8988T (cell line): ENCODE data around the gene ARPC2.
"Not testable (repeated sequence)": the region's sequence is repeated elsewhere in the genome, so short reads cannot be mapped to it uniquely, and the experiment has no call there.

ENCODE experiments used
- DNase-seq: peaks from one replicate; pipeline ENCODE4 v3.0.0; 2011

Gene ARPC2

DNA sequence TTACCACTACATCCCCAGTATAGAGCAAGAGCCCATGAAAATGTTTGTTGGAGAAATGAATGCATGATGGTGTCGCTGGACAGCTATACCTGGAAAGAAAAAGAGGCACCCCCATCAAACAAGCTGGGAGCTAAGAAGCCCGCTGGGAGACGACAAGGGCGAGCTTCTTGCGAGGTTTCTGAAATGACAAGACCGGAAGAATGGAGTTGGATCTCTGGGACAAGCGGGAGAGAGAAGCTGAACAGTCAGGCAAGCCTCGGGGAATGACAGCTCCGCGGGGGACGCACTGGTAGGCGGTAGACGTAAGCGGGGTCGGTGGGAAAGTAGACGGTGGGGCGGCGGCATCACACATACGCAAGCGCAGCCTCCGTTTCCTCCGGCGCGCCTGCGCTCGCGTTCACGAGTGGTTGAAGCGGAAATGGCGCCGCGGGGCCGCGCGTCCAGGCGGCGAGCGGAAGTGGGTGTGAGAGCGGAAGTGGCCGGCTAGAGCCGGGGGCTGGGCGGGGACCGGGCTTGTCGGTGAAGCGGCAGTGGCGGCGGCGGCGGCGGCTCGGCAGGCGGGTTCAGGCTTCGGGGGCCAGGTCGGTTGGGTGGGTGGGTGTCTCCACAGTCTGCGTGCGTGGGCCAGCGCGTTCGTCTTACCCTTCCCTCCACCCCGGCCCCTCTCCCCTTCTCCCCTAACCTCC, at the start of gene ARPC2:
ARPC2 (plus strand) TSS at position 516 of the 686 bp plus-strand sequence. CDS start 282 bp downstream, outside the sequence.
- peak; percentile 89 for DNase-seq

DNA sequence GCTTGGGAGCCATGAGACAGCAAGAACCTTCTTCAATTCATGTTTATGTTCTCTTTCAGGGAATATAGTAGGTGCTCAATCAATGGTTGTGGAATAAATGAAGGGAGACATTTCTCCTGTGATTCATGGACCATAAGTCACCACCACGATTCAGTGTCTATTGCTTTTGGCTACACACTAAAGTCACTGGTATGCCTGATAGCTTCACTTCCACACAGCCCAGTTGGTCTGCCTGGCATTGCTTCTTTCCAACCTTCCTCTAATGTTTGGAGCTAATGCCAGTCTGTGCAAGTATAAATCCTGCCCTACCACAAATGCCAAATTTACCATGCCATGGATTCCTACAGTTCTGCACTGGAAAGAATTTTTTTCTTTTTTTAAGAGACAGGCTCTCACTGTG, 49.0 kb upstream of the ARPC2 start:
- DNase-seq, result no peak

DNA sequence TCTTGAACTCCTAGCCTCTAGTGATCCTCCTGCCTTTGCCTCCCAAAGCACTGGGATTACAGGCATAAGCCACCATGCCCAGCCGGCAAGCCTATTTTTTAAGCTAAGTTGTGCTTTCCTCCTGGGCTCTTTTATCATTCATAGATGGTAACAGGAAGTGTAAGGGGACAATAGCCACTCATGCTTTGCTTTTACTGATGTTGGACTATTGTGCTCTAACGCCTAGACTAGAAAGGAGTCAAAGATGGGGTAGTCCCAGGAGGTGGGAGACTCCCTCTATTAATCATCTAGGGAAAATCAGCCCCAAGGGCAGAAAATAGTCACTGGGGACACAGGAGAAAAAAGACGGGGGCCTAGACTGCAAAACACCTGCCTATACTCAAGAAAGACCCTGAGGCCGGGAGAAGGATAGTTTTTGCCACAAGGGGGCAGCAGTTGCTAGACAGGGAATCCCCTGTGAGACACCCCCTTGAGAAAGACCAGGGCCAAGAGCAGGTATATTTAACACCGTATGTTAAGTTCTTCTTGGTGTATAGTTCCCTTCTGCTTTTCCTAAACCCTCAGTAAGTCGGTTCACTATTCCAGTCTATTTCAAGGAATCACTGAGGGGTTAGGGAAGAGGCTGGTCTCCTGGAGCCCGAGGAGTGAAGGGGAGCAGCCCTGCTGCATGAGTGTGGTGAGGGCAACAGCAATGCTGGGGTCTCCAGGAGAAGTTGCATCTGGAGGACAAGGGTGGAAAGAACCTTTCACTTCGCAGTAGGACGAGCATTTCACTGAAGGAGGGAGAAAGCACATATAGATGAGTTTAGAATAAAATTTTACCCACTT, 48.1 kb upstream of the ARPC2 start:
- peak; percentile 37 for DNase-seq

DNA sequence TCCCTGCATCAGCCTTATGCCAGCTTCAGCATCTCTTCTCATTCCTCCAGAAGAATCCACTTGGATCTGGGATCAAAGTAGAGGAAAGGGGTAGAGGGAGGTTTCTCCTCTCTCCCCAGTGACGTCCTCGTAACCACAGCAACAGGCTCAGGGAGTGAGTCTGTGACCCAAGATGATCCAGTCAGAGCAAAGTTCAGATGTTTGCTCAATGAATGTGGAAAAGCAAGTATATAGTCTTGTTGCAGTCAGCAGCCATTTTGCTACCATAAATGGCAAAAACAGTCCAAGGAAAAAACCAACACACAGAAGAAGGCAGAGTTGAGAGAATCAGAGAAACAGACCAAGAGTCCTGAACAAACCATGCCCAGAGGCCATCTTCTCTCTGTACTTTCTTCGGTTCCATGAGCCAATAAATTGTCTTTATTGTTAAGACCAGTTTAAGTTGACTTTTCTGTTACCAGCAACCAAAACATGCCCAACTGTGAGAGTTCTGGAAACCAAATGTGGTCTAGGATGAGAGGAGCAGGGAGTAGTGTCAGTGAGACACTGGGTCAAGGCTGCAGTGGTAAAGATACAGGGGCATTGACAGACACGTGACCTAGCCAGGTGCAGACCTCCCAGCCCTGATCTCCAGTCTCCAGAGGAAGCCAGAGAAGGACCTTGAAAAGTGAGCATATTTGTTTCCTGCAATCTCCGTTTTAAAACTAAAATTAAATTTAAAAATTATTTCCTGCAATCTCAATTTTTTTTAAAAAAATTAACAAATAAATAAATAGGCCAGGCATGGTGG, 47.0 kb upstream of the ARPC2 start:
- no peak for DNase-seq

DNA sequence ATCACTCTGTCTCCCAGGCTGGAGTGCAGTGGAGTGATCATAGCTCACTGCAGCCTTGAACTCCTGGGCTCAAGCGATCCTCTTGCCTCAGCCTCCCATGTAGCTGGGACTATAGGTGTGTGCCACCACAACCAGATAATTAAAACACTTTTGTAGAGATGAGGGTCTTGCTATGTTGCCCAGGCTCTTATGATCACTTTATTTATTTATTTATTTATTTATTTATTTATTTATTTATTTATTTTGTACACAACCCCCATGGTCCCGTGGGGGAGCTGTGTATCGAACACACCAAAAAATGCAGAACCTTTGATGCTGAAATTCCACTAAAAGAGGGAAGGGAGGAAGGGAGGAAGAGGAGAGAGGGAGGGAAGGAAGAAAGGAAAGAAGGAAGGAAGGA, 45.2 kb upstream of the ARPC2 start:
- DNase-seq, result not testable (repeated sequence)

DNA sequence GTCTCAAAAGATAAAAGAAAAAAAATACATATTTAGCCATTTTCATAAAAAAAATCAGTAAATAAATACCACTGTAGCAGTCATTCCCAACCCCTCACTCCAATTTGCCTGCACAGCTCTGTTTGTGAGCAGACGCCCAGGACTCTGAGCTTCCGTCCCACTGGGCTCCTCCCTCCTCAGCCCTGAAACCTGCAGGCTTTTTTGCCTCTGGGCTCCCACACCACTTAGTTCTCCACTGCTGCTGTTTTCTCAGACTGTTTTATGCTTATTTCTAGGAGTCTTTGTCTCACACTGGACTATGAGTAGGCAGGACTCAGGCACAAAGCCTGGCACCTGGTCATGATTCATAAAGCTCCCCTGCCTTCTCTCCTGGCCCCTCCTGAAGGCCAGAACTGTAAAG, 44.1 kb upstream of the ARPC2 start:
- DNase-seq, result no peak

DNA sequence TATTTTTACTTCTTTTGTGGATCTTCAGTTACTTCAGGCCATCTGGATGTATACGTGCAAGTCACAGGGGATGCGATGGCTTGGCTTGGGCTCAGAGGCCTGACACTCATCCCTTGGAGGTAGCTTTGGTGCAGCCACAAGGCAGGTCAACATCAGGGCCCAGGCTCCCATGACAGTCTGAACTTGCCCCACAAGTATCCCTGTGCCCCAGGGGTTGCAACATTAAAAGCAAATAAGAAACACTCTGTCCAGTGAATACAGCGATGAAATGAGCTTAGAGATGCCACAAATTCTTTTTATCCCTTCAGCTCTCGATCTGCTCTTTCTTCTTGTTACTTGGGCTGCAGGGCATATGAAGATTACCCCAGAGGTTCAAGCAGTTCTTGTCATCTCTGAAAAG, 37.2 kb upstream of the ARPC2 start:
- no peak for DNase-seq

DNA sequence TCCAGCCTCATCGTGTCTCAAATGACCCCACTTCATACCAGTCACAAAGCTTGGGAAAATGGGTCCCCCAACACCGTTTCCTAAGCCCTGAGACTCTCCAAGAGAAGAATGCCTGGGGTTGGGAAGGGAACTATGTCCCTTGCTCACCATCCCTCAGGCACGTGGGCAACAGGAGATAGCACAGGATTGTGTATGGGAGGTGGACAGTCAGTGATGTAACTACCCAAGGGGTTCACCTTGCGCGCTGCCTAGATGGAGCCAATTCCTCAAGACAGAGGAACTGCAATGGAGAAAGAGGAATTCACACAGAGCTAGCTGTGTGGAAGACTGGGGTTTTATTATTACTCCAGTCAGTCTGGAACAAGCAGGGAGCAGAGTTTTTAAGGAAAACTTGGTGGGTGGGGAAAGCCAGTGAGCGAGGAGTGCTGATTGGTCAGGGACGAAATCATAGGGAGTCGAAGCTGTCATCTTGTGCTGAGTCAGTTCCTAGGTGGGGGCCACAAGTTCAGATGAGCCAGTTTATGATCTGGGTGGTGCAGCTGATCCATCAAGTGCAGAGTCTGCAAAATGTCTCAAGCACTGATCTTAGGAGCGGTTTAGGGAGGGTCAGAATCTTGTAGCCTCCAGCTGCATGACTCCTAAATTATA, 36.4 kb upstream of the ARPC2 start:
- DNase-seq, result no peak

DNA sequence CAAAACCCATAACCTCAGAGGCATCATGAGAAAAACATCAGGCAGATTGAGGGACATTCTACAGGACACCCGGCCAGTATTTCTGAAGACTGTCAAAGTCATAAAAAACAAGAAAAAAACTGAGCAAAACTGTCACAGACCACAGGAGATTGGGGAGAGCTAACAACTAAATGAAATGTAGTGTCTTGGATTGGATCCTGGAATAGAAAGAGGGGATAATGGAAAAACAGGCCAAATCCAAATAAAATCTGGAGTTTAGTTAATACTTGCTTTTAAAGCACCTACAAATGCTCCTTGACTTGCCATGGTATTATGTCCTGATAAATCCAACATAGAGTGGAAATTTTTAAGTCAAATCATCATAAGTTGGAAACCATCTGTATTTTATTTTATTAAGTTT, 32.7 kb upstream of the ARPC2 start:
- no peak for DNase-seq

DNA sequence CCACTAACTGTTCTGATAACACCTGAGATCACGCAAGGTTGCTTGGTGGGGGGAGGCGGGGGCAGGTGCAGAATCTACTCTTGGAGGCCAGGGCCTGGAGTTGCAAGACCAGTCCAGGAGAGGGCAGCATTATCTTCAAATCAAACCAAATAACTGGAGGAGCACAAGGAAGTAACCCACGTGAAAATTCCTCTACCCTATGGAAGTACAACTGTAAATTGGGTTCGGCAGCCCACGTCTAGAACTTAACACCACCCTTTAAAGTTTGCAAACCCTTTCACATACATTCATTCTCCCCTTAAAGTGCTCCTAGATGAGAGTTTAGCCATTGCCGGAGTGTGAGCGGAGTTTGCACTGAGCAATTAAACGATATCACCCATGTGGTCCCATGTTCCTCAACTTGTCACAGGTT, 30.6 kb upstream of the ARPC2 start:
- DNase-seq, result peak; percentile 29

DNA sequence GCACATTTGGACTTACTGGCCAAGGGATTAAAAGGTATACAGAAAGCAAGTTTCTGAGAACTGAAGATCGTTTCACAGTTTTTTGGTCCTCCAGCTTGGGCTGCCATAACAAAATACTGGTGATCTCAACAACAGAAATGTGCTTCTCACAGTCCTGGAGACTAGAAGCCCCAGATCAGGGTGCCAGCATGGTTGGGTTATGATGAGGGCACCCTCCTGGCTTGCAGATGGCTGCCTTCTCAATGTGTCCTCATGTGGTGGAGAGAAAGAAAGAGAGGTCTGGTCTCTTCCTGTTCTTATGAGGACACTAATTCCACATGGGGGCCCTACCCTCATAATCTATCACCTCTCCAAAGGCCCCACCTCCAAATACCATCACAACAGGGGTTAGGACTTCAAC, 30.1 kb upstream of the ARPC2 start:
- DNase-seq, result no peak

DNA sequence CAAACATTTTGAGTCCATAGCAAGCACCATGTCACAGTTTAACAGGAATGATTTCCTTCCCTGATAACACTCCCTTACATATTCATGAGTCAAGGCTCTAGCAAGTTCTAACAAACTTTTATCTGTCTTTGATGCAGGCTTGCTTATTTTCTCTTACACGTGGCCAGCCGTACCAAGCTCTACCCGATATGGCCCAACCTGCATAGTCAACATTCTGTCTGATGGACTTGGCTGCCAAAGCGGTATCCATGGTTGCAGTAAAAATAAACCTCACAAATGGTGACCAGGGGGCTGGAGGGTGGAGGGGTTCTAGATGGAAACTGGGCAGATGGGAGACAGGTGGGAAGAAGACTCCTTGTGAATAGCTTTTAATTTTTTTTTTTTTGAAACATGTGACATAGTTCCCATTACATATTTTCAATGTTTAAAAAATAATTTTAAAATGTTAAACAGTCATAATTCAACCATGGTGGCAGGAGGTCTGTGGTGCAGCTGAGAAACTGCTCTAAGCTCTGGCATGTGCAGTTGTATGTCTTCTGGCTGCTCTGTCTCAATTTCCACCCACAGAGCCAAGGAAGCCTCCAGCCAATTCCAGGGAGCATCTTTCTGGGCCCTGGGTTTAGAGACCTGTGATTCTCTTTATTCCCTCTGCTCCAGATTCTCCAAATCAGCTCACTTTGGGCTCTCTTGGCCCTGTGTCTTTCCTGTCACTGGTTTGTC, 29.5 kb upstream of the ARPC2 start:
- no peak for DNase-seq

DNA sequence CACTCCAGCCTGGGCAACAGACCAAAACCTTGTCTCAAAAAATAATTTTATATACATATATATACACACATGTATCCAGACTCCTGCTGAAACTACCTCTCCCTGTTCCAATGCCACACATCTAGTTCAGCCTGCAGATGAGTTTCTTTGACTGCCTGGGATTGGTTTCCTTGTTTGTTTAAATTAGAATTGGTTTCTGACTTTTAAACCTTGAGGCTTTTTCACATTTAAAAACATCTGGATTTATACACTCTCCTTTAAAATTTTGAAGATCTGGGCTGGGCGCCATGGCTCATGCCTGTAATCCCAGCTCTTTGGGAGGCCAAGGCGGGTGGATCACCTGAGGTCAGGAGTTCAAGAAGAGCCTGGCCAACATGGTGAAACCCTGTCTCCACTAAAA, 28.5 kb upstream of the ARPC2 start:
- DNase-seq, result no peak

DNA sequence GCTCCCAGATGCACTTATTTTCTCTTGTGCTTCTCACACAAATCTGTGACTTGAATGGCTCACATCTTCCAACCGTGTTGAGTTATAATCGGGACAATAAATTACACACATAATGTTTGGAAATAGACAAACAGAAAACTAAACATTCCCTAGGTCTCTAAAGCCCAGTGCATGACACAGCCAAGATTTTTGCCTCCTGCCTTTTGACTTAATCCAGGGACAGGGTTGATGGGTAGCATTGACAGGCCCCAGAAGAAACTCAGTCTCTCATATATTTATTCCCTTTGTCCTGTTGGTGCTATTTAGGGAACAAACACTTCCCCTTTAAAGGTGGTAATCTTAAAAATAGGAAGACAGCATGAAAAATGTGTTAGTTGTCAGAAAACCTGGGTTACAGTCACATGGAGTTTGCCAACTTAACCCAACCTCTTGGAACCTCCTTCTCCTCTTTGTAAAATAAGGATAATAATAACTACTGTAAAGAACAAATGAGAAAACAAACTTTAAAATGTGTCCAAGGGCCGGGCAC, 24.0 kb upstream of the ARPC2 start:
- DNase-seq, result no peak

DNA sequence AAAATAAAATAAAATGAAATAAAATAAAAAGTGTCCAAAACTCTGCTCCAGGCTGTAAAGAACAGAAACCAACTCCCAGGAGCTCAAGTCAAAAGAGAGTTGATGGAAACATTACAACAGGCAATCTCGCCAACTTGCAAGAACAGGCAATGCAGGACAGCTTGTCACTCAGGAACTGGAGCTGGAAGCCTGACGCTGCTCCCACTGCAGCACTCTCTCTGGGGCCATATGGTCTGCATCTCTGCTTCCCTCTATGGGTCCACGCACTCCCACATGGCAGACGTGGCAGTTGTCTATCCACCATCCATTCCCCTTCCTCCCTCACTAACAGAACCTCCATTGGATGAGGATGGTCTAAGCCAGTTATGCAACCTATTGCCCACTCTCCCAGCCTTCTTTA, 23.3 kb upstream of the ARPC2 start:
- DNase-seq, result no peak

DNA sequence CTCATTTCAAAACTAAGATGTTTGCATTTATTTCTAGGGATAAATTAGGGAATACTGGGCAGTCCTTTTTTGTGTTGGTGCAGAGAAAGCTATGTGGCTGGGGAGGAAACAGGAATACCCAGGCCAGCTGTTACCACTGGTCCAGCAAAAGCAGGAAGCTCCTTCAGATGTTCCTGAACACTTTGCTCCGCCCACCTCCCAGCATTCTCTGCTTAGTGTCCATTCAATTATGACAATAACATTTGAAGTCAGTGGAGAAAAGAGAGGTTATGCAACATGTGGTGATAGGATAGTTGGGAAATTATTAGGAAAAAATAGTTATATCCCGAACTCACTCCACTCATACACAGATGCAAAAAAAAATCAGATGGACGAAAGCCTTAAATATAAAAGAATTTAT, 22.1 kb upstream of the ARPC2 start:
- DNase-seq, result no peak

DNA sequence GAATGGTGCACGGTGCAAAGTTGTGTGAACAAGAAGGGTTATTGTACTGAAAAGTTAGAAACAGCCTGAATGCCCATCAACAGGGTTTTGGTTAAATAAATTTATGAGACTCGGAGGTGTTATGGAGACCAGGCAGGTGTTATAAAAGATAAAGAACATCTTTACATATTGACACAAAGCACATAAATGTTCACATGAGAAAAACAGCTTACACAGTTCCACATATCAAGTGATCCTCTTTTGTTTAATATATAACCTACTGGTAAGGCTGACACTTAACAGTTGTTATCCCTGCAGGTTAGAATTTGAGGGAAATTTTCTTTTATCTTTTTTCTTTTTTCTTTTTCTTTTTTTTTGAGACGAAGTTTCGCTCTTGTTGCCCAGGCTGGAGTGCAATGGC, 20.0 kb upstream of the ARPC2 start:
- no peak for DNase-seq

DNA sequence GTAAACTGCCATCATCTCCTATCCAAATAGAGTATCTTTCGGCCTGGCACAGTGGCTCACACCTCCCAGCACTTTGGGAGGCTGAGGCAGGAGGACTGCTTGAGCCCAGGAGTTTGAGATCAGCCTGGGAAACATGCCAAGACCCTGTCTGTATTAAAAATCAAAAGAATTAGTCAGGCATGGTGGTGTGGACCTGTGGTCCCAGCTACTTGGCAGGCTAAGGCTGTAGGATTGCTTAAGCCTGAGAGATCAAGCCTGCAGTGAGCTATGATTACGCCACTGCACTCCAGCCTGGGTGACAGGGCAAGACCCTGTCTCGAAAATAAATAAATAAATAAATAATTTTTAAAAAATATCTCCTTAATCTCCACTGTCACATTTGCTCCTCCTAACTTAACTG, 14.7 kb upstream of the ARPC2 start:
- DNase-seq, result no peak

DNA sequence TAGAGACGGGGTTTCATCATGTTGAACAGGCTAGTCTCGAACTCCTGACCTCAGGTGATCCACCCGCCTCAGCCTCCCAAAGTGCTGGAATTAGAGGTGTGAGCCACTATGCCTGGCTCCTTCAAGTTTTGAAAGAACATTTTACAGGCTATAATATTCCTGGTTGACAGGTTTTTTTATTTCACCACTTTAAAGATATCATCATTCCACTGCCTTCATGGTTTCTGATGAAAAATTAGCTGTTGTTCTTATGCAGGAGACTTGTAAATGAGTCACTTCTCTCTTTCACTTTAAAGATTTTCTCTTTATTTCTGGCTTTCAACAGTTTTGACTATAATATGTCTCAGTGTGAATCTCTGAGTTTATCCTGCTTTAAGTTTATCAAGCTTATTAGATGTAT, 7.9 kb upstream of the ARPC2 start:
- DNase-seq, result no peak

DNA sequence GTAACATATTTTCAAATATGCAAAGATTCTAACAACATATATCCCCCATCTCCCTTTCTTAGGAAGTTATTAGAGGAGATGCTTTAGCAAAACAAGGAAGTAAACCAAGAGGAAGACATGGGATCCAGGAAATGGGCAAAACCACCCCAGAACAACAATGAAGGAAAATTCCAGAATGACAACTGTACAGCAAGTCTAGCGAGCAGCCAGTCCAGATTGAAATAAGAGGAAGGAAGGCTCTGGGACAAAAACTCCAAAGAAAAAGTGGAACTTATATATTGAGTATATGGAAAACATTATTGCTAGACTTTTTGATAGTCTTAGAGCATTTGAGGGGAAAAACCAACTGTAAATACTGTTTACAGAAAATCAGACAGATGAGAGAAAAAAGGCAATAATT, 2.9 kb upstream of the ARPC2 start:
- no peak for DNase-seq

DNA sequence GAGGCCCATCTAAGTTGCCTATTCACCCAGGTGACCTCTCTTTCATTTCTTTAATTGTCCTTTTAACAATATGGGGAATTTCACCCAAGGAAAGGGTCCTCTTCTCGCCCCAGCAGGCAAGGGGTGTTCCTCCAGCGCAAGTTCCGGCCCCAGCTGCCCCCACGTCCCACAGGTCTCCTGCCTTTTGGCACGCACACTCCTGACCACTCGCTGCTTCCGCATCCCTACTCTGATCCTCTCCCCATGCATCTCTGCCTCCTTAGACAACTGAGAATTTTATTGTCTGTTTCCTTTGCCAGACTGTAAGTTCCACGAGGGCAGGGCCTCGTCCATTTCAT, 684 bp upstream of the ARPC2 start:
- DNase-seq, result no peak
